SU-DHL-6 (cell line): ENCODE data around the gene KLF15.

ENCODE experiments used
- EZH2phosphoT487 ChIP-seq: fragments of 200-600 bp; sonication (generic), shearing (Covaris generic); conservative IDR thresholded peaks from 2 replicates; pipeline ENCODE4 v1.6.1; 2018; ENCODE audit warnings: mild to moderate bottlenecking, antibody characterized with exemption, low read length, moderate library complexity, mixed read lengths
- TF ChIP-seq, protein P1 (sequence below): fragments of 200-600 bp; sonication (generic); IDR thresholded peaks from one replicate; pipeline ENCODE4 v1.5.1; 2017; ENCODE audit warnings: antibody characterized with exemption, mild to moderate bottlenecking, low read length, moderate library complexity; ENCODE audit not compliant: insufficient read depth, poor library complexity, severe bottlenecking

DNA sequence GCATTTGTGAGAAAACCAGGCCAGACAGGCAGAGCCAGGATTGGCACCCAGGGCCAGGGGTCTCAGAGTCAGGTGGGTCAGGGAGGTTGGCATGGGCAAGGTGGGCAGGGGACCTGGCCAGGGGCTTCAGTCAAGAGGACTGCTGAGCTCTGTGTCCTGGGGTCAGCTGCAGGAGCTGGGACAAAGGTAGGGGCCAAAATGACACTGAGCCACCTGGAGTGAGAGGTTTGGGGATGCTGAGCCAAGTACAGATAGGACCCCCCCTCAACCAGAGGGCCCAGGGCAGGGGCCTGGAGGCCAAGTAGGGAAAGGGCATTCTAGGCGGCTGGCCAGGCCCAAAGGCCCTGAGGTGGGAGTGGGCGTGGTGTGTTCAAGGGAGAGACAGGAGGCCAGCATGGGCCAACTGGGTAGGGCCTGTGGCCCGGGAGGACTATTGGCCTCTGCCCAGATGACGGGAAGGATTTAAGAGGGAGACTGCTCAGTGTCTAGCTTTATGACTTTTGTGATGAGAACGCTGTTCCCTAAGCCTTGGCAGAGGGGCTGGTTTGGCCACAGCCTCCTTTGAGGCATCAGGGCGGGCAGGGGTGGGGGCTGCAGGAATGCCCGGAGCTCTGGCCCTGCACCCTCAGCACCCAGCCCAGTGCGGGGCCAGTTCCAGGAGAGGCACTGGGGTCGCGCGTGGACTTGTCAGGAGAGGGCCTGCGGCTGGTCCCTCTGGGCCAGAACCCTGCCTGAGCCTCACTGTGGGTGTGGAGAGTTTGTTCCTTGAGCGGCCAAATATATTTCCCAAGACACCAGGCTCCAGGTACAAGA lies 40.6 kb upstream of the KLF15 start:
- TF ChIP-seq, protein P1, sequence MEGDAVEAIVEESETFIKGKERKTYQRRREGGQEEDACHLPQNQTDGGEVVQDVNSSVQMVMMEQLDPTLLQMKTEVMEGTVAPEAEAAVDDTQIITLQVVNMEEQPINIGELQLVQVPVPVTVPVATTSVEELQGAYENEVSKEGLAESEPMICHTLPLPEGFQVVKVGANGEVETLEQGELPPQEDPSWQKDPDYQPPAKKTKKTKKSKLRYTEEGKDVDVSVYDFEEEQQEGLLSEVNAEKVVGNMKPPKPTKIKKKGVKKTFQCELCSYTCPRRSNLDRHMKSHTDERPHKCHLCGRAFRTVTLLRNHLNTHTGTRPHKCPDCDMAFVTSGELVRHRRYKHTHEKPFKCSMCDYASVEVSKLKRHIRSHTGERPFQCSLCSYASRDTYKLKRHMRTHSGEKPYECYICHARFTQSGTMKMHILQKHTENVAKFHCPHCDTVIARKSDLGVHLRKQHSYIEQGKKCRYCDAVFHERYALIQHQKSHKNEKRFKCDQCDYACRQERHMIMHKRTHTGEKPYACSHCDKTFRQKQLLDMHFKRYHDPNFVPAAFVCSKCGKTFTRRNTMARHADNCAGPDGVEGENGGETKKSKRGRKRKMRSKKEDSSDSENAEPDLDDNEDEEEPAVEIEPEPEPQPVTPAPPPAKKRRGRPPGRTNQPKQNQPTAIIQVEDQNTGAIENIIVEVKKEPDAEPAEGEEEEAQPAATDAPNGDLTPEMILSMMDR: no peak
- no peak for TF ChIP-seq EZH2phosphoT487
